BJ (cell line): ENCODE results near the gene TXNRD2. TPM values are rescaled to one million over a fixed set of nuclear protein-coding genes. Genes with fewer than 3 reads are reported as not detected.

Source experiments
- CTCF ChIA-PET: fragments of 350-600 bp; formaldehyde crosslinking; extraction: SDS; loops from one replicate; lab custom pipeline; 2021; ENCODE audit warnings: antibody characterized with exemption, inconsistent platforms; lab: Yijun Ruan, JAX
- POLR2A ChIA-PET: fragments of 300-600 bp; sonication (Branson Sonifier 250); formaldehyde crosslinking; extraction: SDS; loops from one replicate; lab custom pipeline; 2021; ENCODE audit warnings: antibody characterized with exemption; lab: Charles Lee
- DNase-seq: peaks from one replicate; pipeline ENCODE4 v3.0.0-alpha.2; 2011; ENCODE audit warnings: low read depth
- H3K27me3 ChIP-seq: 2 replicates; pipeline ENCODE4 v1.6.0; 2011; ENCODE audit warnings: low read length; ENCODE audit not compliant: control insufficient read depth, insufficient read depth
- H3K36me3 ChIP-seq: 2 replicates; pipeline ENCODE4 v1.5.1; 2011; ENCODE audit warnings: low read length; ENCODE audit not compliant: control insufficient read depth, insufficient read depth
- H3K4me3 ChIP-seq: 2 replicates; pipeline ENCODE4 v1.5.1; 2011; ENCODE audit warnings: low read depth, mild to moderate bottlenecking, control low read depth, low read length
- polyA plus RNA-seq: library from polyadenylated mRNA; depleted of rRNA; stranded (reverse); fragments of >200 nt; gene quantifications from 2 replicates; pipeline ENCODE4 v1.2.3, GENCODE V29; 2011
- TF ChIP-seq, protein P1 (sequence below): IDR thresholded peaks from 2 replicates; pipeline ENCODE4 v1.5.1; 2011; ENCODE audit warnings: low read depth, mild to moderate bottlenecking, control low read depth, inconsistent platforms, low read length, moderate library complexity; ENCODE audit not compliant: insufficient read depth

Gene TXNRD2
- polyA plus RNA-seq, 1 experiment, result 28.5 TPM

- DNase-seq, result no peak
- H3K27me3 ChIP-seq, result no peaks in the 10 kb centered on the region
- TF ChIP-seq, protein P1, sequence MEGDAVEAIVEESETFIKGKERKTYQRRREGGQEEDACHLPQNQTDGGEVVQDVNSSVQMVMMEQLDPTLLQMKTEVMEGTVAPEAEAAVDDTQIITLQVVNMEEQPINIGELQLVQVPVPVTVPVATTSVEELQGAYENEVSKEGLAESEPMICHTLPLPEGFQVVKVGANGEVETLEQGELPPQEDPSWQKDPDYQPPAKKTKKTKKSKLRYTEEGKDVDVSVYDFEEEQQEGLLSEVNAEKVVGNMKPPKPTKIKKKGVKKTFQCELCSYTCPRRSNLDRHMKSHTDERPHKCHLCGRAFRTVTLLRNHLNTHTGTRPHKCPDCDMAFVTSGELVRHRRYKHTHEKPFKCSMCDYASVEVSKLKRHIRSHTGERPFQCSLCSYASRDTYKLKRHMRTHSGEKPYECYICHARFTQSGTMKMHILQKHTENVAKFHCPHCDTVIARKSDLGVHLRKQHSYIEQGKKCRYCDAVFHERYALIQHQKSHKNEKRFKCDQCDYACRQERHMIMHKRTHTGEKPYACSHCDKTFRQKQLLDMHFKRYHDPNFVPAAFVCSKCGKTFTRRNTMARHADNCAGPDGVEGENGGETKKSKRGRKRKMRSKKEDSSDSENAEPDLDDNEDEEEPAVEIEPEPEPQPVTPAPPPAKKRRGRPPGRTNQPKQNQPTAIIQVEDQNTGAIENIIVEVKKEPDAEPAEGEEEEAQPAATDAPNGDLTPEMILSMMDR, result no peak
- CTCF ChIA-PET, result interaction anchor here (0.9 to 7.3 kb wide), 4 partner anchors 8 to 171 kb away, joined by 3 to 76 read pairs (median 7); no protein-coding TSS in a partner anchor
- POLR2A ChIA-PET, result no interaction called here
- H3K36me3 ChIP-seq, result peaks cover 9% of the 10 kb centered on the region
- no peak overlapping the region for H3K4me3 ChIP-seq
These were observed 39.3 kb downstream of the TXNRD2 start for GRCh38 chr22:19902245-19902715.

- CTCF ChIA-PET, result interaction anchor here (0.9 to 7.3 kb wide), 4 partner anchors 9 to 171 kb away, joined by 3 to 76 read pairs (median 6); no protein-coding TSS in a partner anchor
- POLR2A ChIA-PET, result no interaction called here
- TF ChIP-seq, protein P1, result no peak
These were observed 39.9 kb downstream of the TXNRD2 start for GRCh38 chr22:19901577-19902244.

GRCh38 chr22:19900707-19901436 lies 40.7 kb downstream of the TXNRD2 start:
- ChIA-PET POLR2A (no interaction called here), CTCF (interaction anchor here (0.6 to 7.3 kb wide), 6 partner anchors 10 to 170 kb away, joined by 3 to 76 read pairs (median 4); no protein-coding TSS in a partner anchor)
- H3K36me3 ChIP-seq, result peaks cover 7% of the 10 kb centered on the region

More at GRCh38 chr22:19901577-19902244, 39.9 kb downstream of the TXNRD2 start:
- Histone ChIP-seq H3K36me3 (peaks cover 11% of the 10 kb centered on the region), H3K4me3 (no peak overlapping the region), H3K27me3 (no peaks in the 10 kb centered on the region)
- no peak for DNase-seq

DNA sequence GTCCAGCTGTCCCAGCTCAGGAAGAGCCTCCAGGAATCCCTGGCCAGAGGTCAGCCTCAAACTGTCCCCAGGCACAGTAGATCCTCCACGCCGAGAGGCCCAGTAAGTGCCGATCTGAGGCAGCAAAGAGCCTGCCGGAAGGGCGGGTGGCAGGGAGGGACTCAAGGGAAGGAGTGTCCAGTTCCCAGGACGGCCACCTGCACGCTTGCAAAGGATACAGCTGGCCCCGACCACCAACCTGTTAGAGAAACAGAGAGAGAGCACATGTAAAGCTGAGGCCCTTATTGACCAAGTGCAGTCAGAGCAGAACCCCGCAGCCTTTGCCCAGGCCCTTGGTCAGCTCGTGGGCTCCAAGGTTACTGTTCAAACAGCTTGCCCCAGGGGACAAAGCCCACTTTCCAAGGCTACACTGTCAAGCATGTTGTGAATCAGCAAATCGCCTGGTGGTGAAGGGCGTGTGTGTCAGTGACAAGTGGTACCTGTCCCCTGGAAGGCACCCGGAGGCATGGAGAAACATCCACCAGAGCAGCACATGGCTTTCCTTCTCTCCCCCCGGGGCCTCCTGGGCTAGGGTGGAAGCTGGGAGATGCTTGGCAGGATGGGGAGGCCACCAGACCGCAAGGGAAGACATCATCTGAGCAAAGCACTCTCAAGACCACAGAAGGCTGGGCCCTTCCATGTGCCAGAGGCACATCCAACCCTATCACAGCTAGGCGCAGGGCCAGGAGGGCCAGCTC lies 42.6 kb downstream of the TXNRD2 start:
- no peak for DNase-seq
- ChIA-PET POLR2A (no interaction called here), CTCF (interaction anchor here (0.9 to 3.8 kb wide), 4 partner anchors 9 to 168 kb away, joined by 3 to 22 read pairs (median 4); no protein-coding TSS in a partner anchor)
- Histone ChIP-seq H3K36me3 (peaks cover 9% of the 10 kb centered on the region), H3K27me3 (no peaks in the 10 kb centered on the region), H3K4me3 (no peak overlapping the region)
- TF ChIP-seq, protein P1, result no peak

More at GRCh38 chr22:19900707-19901436, 40.7 kb downstream of the TXNRD2 start:
- no peak for DNase-seq
- no peak overlapping the region for H3K4me3 ChIP-seq
- TF ChIP-seq, protein P1, result no peak
- no peaks in the 10 kb centered on the region for H3K27me3 ChIP-seq
